BLaER1 (cell line): ENCODE measurements around the gene HLA-B.

Source experiments
- H3K27ac ChIP-seq: shearing (Covaris generic); formaldehyde crosslinking; 2 replicates; pipeline ENCODE4 v1.8.1; 2022
- H3K27me3 ChIP-seq: shearing (Covaris generic); formaldehyde crosslinking; 2 replicates; pipeline ENCODE4 v1.8.1; 2022
- H3K36me3 ChIP-seq: shearing (Covaris generic); formaldehyde crosslinking; 2 replicates; pipeline ENCODE4 v1.8.1; 2022
- H3K4me1 ChIP-seq: shearing (Covaris generic); formaldehyde crosslinking; 2 replicates; pipeline ENCODE4 v1.8.1; 2022
- H3K4me2 ChIP-seq: shearing (Covaris generic); formaldehyde crosslinking; 2 replicates; pipeline ENCODE4 v1.8.1; 2022
- H3K4me3 ChIP-seq: shearing (Covaris generic); formaldehyde crosslinking; 2 replicates; pipeline ENCODE4 v1.8.1; 2022
- H3K9ac ChIP-seq: shearing (Covaris generic); formaldehyde crosslinking; 2 replicates; pipeline ENCODE4 v1.8.1; 2022
- H3K9me3 ChIP-seq: shearing (Covaris generic); formaldehyde crosslinking; 2 replicates; pipeline ENCODE4 v1.8.1; 2022
- H4K20me1 ChIP-seq: shearing (Covaris generic); formaldehyde crosslinking; 2 replicates; pipeline ENCODE4 v1.8.1; 2022
- Cebpa-rat ChIP-seq: shearing (Covaris generic); IDR thresholded peaks from 2 replicates; pipeline ENCODE4 v1.8.1; 2022

The HLA-B gene

DNA sequence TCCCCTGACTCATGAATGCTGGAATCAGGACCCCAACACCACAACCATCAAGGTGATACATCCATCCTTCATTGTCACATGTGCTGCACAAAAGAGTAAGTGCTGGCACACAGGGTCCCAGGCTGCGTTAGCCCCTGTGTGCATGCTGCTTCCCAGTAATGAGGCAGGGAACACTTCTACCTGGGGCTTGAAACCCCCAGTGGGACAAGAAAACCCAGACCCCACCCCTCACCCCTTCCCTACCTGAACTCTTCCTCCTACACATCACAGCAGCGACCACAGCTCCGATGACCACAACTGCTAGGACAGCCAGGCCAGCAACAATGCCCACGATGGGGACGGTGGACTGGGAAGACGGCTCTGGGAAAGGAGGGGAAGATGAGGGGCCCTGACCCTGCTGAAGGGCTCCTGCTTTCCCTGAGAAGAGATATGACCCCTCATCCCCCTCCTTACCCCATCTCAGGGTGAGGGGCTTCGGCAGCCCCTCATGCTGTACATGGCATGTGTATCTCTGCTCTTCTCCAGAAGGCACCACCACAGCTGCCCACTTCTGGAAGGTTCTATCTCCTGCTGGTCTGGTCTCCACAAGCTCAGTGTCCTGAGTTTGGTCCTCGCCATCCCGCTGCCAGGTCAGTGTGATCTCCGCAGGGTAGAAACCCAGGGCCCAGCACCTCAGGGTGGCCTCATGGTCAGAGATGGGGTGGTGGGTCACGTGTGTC lies 2.0 kb downstream of the HLA-B start:
- Histone ChIP-seq H3K36me3 (peaks cover 26% of the 10 kb centered on the region), H4K20me1 (peaks cover 41% of the 10 kb centered on the region), H3K9ac (peak overlapping the region; percentile 74), H3K4me3 (peak overlapping the region; percentile 80), H3K4me1 (peaks cover 36% of the 10 kb centered on the region), H3K27ac (peak overlapping the region; percentile 53; the same call in 1 of the 2 replicates), H3K4me2 (peak overlapping the region; percentile 91), H3K9me3 (no peaks in the 10 kb centered on the region), H3K27me3 (peaks cover 7% of the 10 kb centered on the region; the same call in 1 of the 2 replicates)
- no peak for TF ChIP-seq Cebpa-rat

- H3K4me3 ChIP-seq = peak overlapping the region; percentile 80
Measured at GRCh38 chr6:31354158-31354863, 2.7 kb downstream of the HLA-B start.

DNA sequence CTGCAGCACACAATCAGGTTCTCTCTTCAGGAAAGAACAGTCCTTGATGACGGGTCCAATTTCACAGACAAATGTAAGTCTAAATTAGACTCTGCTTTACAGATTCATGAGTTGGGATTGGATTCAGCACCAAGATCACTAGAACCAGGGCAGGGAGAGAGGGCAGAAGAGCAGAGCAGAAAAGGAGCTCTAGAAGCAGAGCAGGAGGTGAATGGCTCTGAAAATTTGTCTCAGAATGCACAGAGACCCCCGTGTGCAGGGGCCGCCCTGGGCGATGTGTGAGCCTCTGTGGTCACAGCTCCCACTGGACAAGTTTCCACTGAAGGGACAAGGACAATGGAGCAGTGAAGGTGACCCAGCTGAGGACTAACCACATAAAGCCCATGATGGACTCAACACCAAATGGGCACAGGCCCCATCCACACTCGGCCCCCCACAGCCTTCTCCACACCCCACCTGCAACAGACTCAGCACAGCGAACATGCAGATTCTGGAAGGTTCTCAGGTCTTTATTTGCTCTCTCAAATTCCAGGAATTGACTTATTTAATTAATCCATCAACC lies 3.5 kb downstream of the HLA-B start:
- Histone ChIP-seq H3K4me2 (peak overlapping the region; percentile 91), H3K27me3 (peaks cover 5% of the 10 kb centered on the region; the same call in 1 of the 2 replicates), H3K27ac (no peak overlapping the region), H3K4me3 (no peak overlapping the region), H3K4me1 (peaks cover 37% of the 10 kb centered on the region), H3K9me3 (no peaks in the 10 kb centered on the region), H4K20me1 (peaks cover 41% of the 10 kb centered on the region), H3K36me3 (peaks cover 26% of the 10 kb centered on the region), H3K9ac (no peak overlapping the region)
- TF ChIP-seq Cebpa-rat = no peak

More at GRCh38 chr6:31354158-31354863, 2.7 kb downstream of the HLA-B start:
- Histone ChIP-seq H3K4me2 (peak overlapping the region; percentile 91), H3K4me1 (peaks cover 37% of the 10 kb centered on the region), H4K20me1 (peaks cover 41% of the 10 kb centered on the region), H3K36me3 (peaks cover 26% of the 10 kb centered on the region), H3K27me3 (peaks cover 7% of the 10 kb centered on the region; the same call in 1 of the 2 replicates), H3K9me3 (no peaks in the 10 kb centered on the region), H3K9ac (peak overlapping the region; percentile 74), H3K27ac (0 out of 2 replicates have a peak overlapping the region, but pooled peaks have one; percentile 53)
- TF ChIP-seq Cebpa-rat = no peak

GRCh38 chr6:31352683-31353383 lies 4.1 kb downstream of the HLA-B start:
- no peak overlapping the region; the same call in 1 of the 2 replicates for H3K4me2 ChIP-seq
- no peaks in the 10 kb centered on the region for H3K27me3 ChIP-seq
- peaks cover 26% of the 10 kb centered on the region for H3K36me3 ChIP-seq
- H3K4me3 ChIP-seq = no peak overlapping the region
- no peak overlapping the region for H3K27ac ChIP-seq
- no peak for TF ChIP-seq Cebpa-rat
- H4K20me1 ChIP-seq = peaks cover 41% of the 10 kb centered on the region
- H3K4me1 ChIP-seq = peaks cover 37% of the 10 kb centered on the region
- H3K9ac ChIP-seq = no peak overlapping the region
- H3K9me3 ChIP-seq = no peaks in the 10 kb centered on the region

DNA sequence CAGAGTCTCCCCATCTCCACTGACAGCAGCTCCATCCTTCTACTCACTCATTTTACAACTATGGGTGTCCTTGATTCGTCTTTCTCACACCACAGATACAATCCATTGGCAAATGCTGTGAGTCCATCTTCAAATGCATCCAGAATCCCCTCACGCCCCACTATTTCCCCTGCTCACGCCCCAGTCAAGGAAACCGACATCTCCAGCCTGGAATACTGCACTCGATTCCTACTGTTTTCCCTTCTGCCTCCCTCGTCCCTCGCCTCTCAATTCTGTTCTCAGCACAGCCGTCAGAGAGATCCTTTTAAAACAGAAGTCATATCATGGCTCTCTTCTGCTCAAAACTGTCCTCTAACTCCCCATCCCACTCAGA lies 4.7 kb downstream of the HLA-B start:
- no peak overlapping the region for H3K9ac ChIP-seq

DNA sequence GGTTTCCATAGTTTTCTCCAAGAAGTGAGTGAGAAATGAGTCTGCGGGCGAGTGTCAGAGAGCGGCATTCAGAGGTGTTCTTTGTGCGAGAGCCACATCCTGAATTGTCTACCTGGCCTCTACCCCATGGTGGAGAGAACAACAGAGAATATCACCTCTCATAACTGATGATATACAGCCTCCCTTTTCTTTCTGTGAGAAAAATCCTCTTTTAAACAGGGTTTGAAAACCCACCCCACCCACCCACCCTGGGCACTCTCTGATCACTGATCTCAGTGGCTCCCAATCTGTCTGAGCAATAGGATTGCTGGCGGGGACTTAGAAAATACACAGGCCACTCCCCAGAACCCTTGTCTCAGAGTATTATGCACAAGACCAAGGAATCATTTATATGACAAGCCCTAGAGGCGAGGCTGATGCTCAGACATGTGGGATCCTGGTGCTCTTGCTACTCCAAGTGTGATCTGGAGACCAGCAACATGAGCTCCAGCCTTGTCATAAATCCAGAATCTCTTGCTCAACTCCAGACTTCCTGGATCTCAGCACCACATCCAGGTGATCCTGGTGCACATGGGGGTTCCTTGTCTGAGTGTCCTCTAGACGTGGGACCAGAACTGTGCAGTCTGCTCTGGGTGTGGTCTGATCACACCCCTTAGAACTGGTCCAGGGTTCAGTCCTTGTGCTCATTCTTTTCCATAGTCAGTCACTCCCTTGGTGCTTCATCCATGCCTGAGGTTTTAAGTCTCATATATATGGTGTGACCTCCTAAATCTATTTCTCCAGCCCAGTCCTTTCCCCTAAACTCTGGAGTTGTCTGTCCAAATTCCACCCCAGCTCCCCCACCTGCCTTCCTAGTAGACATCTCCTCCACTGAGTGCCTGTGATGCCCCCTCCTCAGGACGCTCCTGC lies 5.3 kb downstream of the HLA-B start:
- Histone ChIP-seq H3K9ac (no peak overlapping the region), H3K36me3 (peaks cover 26% of the 10 kb centered on the region), H4K20me1 (peaks cover 41% of the 10 kb centered on the region), H3K4me1 (peaks cover 33% of the 10 kb centered on the region), H3K27me3 (no peaks in the 10 kb centered on the region), H3K9me3 (no peaks in the 10 kb centered on the region), H3K4me3 (no peak overlapping the region), H3K4me2 (no peak overlapping the region), H3K27ac (no peak overlapping the region)
- no peak for TF ChIP-seq Cebpa-rat

More for the DNA sequence above, 4.7 kb downstream of the HLA-B start:
- Histone ChIP-seq H3K9me3 (no peaks in the 10 kb centered on the region), H3K4me2 (no peak overlapping the region), H3K4me3 (no peak overlapping the region), H4K20me1 (peaks cover 41% of the 10 kb centered on the region), H3K27me3 (no peaks in the 10 kb centered on the region), H3K36me3 (peaks cover 26% of the 10 kb centered on the region), H3K27ac (no peak overlapping the region), H3K4me1 (peaks cover 34% of the 10 kb centered on the region)
- TF ChIP-seq Cebpa-rat = no peak

DNA sequence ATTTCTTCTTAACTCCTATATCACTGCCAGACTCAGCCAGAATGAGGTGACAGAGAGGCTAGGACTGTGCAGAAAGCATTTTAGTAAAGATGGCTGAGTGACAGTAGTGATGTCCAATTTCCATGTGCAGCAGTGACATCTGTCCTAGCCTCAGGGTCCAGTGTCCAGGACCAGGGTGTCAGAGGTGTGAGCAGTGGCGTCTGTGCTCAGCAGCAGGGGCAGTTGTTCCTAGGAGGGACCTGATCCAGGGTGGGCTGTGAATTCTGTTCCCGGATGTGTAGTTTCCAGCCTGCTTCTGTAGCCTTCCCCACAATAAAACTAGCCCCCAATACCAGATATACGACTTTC lies 6.0 kb downstream of the HLA-B start:
- Histone ChIP-seq H4K20me1 (peaks cover 40% of the 10 kb centered on the region), H3K9me3 (no peaks in the 10 kb centered on the region), H3K36me3 (peaks cover 26% of the 10 kb centered on the region), H3K4me1 (peaks cover 33% of the 10 kb centered on the region), H3K4me2 (no peak overlapping the region), H3K9ac (no peak overlapping the region), H3K27ac (no peak overlapping the region), H3K27me3 (no peaks in the 10 kb centered on the region), H3K4me3 (no peak overlapping the region)
- TF ChIP-seq Cebpa-rat = no peak

- no peak overlapping the region for H3K4me2 ChIP-seq
- peaks cover 20% of the 10 kb centered on the region for H3K36me3 ChIP-seq
- H3K4me1 ChIP-seq = peaks cover 30% of the 10 kb centered on the region
- no peak overlapping the region for H3K9ac ChIP-seq
- H3K27ac ChIP-seq = no peak overlapping the region
- peaks cover 34% of the 10 kb centered on the region for H4K20me1 ChIP-seq
- no peak for TF ChIP-seq Cebpa-rat
- no peaks in the 10 kb centered on the region for H3K9me3 ChIP-seq
- H3K4me3 ChIP-seq = no peak overlapping the region
- no peaks in the 10 kb centered on the region for H3K27me3 ChIP-seq
Measured at GRCh38 chr6:31350196-31351032, 6.6 kb downstream of the HLA-B start.
